Endothelial cell of umbilical vein (primary cell): ENCODE data around the gene ARGLU1. TPM values are rescaled to one million over a fixed set of nuclear protein-coding genes. Genes with fewer than 3 reads are reported as not detected.
A peak's percentile ranks its signal among the peaks of the same experiment; 100 is the strongest.

Experiments
- BruUV-seq: library from RNA; stranded (reverse); fragments of 400-500 nt; replicated peaks from 2 replicates; lab custom pipeline; 2021; lab: Mats Ljungman, UMichigan
- CTCF ChIA-PET: fragments of 300-600, 350-600 bp; sonication (Branson Sonifier 250); formaldehyde crosslinking; loops from one replicate; lab custom pipeline; 2021; ENCODE audit warnings: antibody characterized with exemption, inconsistent platforms; lab: Charles Lee
- POLR2A ChIA-PET: fragments of 300-600, 350-600 bp; sonication (Branson Sonifier 250); formaldehyde crosslinking; loops from one replicate; lab custom pipeline; 2021; ENCODE audit warnings: antibody characterized with exemption, inconsistent platforms; lab: Charles Lee
- DNase-seq: peaks from one replicate; pipeline ENCODE4 v3.0.0-alpha.2; 2011; ENCODE audit warnings: low read depth, low spot score
- FAIRE-seq: peaks from 2 replicates; lab custom pipeline; 2011; peaks lifted over from hg19 to GRCh38; lab: Jason Lieb, UNC
- H2AFZ ChIP-seq: 2 replicates; pipeline ENCODE4 v1.6.0; 2012; ENCODE audit warnings: low read depth, low read length, control low read depth, inconsistent platforms
- H3K27ac ChIP-seq: 2 replicates; pipeline ENCODE4 v1.5.1; 2011; ENCODE audit warnings: low read depth, mild to moderate bottlenecking, control low read depth, low read length, moderate library complexity; ENCODE audit not compliant: insufficient read depth
- H3K27me3 ChIP-seq, 2 experiments: 2 replicates each; pipeline versions ENCODE4 v1.6.0 to v1.6.1; 2011; ENCODE audit warnings: low read length in 2 of 2, mixed read lengths in 1 of 2; ENCODE audit not compliant: control insufficient read depth in 2 of 2, insufficient read depth in 2 of 2
- H3K36me3 ChIP-seq, 2 experiments: 2 replicates in 1 of 2; 3 replicates in 1 of 2; pipeline ENCODE4 v1.5.1; 2011; ENCODE audit warnings: low read length in 2 of 2, mild to moderate bottlenecking in 1 of 2, moderate library complexity in 1 of 2; ENCODE audit not compliant: control insufficient read depth in 2 of 2, insufficient read depth in 2 of 2; ENCODE audit errors: extremely low read depth in 1 of 2
- H3K4me1 ChIP-seq: 3 replicates; pipeline ENCODE4 v1.5.1; 2011; ENCODE audit warnings: mild to moderate bottlenecking, low read length; ENCODE audit not compliant: control insufficient read depth, insufficient read depth; ENCODE audit errors: extremely low read depth
- H3K4me2 ChIP-seq: 2 replicates; pipeline ENCODE4 v1.6.1; 2011; ENCODE audit warnings: low read length, control low read depth, mixed read lengths; ENCODE audit not compliant: insufficient read depth
- H3K4me3 ChIP-seq, 3 experiments: fragments of 200-600 bp in 1 of 3; sonication (generic), shearing (Covaris generic) in 1 of 3; replicated peaks in 1 of 3; 2 replicates each; pipeline ENCODE4 v1.5.1; 2011 to 2016; ENCODE audit warnings: control low read depth in 3 of 3, low read length in 3 of 3, mild to moderate bottlenecking in 2 of 3, inconsistent platforms in 1 of 3, low read depth in 1 of 3, moderate library complexity in 1 of 3; ENCODE audit not compliant: insufficient read depth in 1 of 3
- H3K79me2 ChIP-seq: 2 replicates; pipeline ENCODE4 v1.6.0; 2012; ENCODE audit warnings: low read length, inconsistent platforms; ENCODE audit not compliant: control insufficient read depth, insufficient read depth
- H3K9ac ChIP-seq: replicated peaks from 2 replicates; pipeline ENCODE3; 2011; ENCODE audit warnings: low read length, control low read depth; ENCODE audit not compliant: insufficient read depth; ENCODE audit errors: extremely low read depth
- H3K9me1 ChIP-seq: replicated peaks from 3 replicates; pipeline ENCODE4 v1.6.0; 2011; ENCODE audit warnings: mild to moderate bottlenecking, low read length; ENCODE audit not compliant: control insufficient read depth, insufficient read depth; ENCODE audit errors: extremely low read depth
- H3K9me3 ChIP-seq: replicated peaks from 2 replicates; pipeline ENCODE4 v1.5.1; 2012; ENCODE audit warnings: low read length, inconsistent platforms; ENCODE audit not compliant: control insufficient read depth, insufficient read depth
- H4K20me1 ChIP-seq: replicated peaks from 2 replicates; pipeline ENCODE3; 2011; ENCODE audit warnings: mild to moderate bottlenecking, low read length; ENCODE audit not compliant: control insufficient read depth, insufficient read depth; ENCODE audit errors: extremely low read depth
- CTCF ChIP-seq, 2 donors: IDR thresholded peaks; 1 replicate in 1 of 2; 2 replicates in 1 of 2; pipeline ENCODE4 v1.5.1; 2011; ENCODE audit warnings: low read length in 2 of 2, mild to moderate bottlenecking in 2 of 2, moderate library complexity in 2 of 2, control low read depth in 1 of 2, inconsistent platforms in 1 of 2, low read depth in 1 of 2; ENCODE audit not compliant: insufficient read depth in 1 of 2; ENCODE audit errors: extremely low read depth in 1 of 2
- FOS ChIP-seq: IDR thresholded peaks from 2 replicates; pipeline ENCODE4 v1.6.1; 2011; ENCODE audit warnings: mild to moderate bottlenecking, low read length, moderate library complexity, borderline replicate concordance; ENCODE audit not compliant: insufficient read depth
- GATA2 ChIP-seq: IDR thresholded peaks from 2 replicates; pipeline ENCODE4 v1.7.0; 2011; ENCODE audit warnings: low read depth, mild to moderate bottlenecking, moderate library complexity, mixed read lengths, low read length; ENCODE audit not compliant: insufficient read length, insufficient read depth
- JUN ChIP-seq: IDR thresholded peaks from 2 replicates; pipeline ENCODE4 v1.6.1; 2011; ENCODE audit warnings: borderline replicate concordance, low read depth; ENCODE audit not compliant: insufficient read length, insufficient read depth
- MAX ChIP-seq: IDR thresholded peaks from 2 replicates; pipeline ENCODE4 v1.6.1; 2011; ENCODE audit not compliant: insufficient read depth, insufficient read length
- dilution Hi-C: fragments of 300-500 bp; cut with MboI; formaldehyde crosslinking; loops from one replicate; pipeline ENCODE4 v1.15.0; 2019; ENCODE audit warnings: low sequenced_read_pairs; ENCODE audit not compliant: extremely low pct_ligation_motif_present
- intact Hi-C: fragments of 100-400 bp; cut with micrococcal nuclease; formaldehyde crosslinking; loops from one replicate; pipeline ENCODE4 v1.10.0; 2022
- polyA plus RNA-seq, 4 experiments: library from polyadenylated mRNA; depleted of rRNA in 3 of 4; stranded (reverse) in 3 of 4; unstranded in 1 of 4; fragments of >200 nt; gene quantifications; 2 replicates each; pipeline versions ENCODE4 v1.2.1 to v1.2.3, GENCODE V29; 2011 to 2012; ENCODE audit warnings: missing spikeins in 1 of 4
- total RNA-seq: library from RNA; stranded (reverse); gene quantifications from 2 replicates; pipeline ENCODE4 v1.2.3, GENCODE V29; 2021

ARGLU1 gene
- total and polyA plus RNA-seq, 2 donors (not counting 3 experiments of a cell fraction or from before 2014, with no cell fraction given) = 44.4 to 111 TPM

GRCh38 chr13:106530171-106530851 lies 37.6 kb downstream of the ARGLU1 start:
- Histone ChIP-seq H3K27me3 (no peaks in the 10 kb centered on the region), H3K9me1 (no peaks in the 10 kb centered on the region), H4K20me1 (peaks cover 2% of the 10 kb centered on the region), H2AFZ (peak overlapping the region; percentile 69), H3K4me2 (peak overlapping the region; percentile 70), H3K79me2 (peaks cover 69% of the 10 kb centered on the region), H3K36me3 (peaks cover 0 to 3% of the 10 kb centered on the region in 2 experiments), H3K4me3 (peak overlapping the region in 2 of 3 experiments; percentile 75 to 95), H3K27ac (no peak overlapping the region), H3K4me1 (peaks cover 21% of the 10 kb centered on the region), H3K9me3 (no peaks in the 10 kb centered on the region), H3K9ac (peak overlapping the region; percentile 93)
- intact Hi-C loops = loop anchor here (5.0 to 10.0 kb wide), 6 partner anchors 613 to 1546 kb away; no protein-coding TSS in a partner anchor
- dilution Hi-C loops = no loop called here
- BruUV-seq = no TSS peak
- no peak for FAIRE-seq
- ChIA-PET POLR2A (no interaction called here), CTCF (interaction anchor here (0.7 to 5.1 kb wide), 7 partner anchors 55 to 1959 kb away, joined by 3 to 36 read pairs (median 4); no protein-coding TSS in a partner anchor)
- peak; percentile 17 for TF ChIP-seq GATA2
- no peak for TF ChIP-seq MAX
- TF ChIP-seq FOS = peak; percentile 27
- peak; percentile 61 for DNase-seq

GRCh38 chr13:106529415-106530170 lies 38.3 kb downstream of the ARGLU1 start:
- no peak overlapping the region for H3K4me3 ChIP-seq
- TF ChIP-seq JUN (no peak), CTCF (IDR thresholded peaks at IDR 0.05; ENCODE audit: extremely low read depth in 1 of 2, insufficient read depth in 1 of 2, low read depth in 1 of 2, low read length in 2 of 2) (no peak)
- dilution Hi-C loops (no loop called here), intact Hi-C loops (loop anchor here (5.0 to 10.0 kb wide), 6 partner anchors 612 to 1545 kb away; no protein-coding TSS in a partner anchor)
- H3K9ac ChIP-seq = no peak overlapping the region
- no peaks in the 10 kb centered on the region for H3K9me3 ChIP-seq
- H3K4me1 ChIP-seq = peaks cover 21% of the 10 kb centered on the region
- no peak overlapping the region for H3K4me2 ChIP-seq
- no peak overlapping the region for H3K27ac ChIP-seq
- BruUV-seq = no TSS peak
- peaks cover 2% of the 10 kb centered on the region for H4K20me1 ChIP-seq
- no peaks in the 10 kb centered on the region for H3K9me1 ChIP-seq
- H3K79me2 ChIP-seq = peaks cover 69% of the 10 kb centered on the region
- POLR2A ChIA-PET = no interaction called here
- CTCF ChIA-PET = interaction anchor here (1.7 to 5.1 kb wide), 2 partner anchors 54 to 446 kb away, joined by 4 to 31 read pairs; no protein-coding TSS in a partner anchor
- FAIRE-seq (no peak), DNase-seq (peak; percentile 30)
- H2AFZ ChIP-seq = no peak overlapping the region
- H3K27me3 ChIP-seq = no peaks in the 10 kb centered on the region
- H3K36me3 ChIP-seq = peaks cover 0 to 3% of the 10 kb centered on the region in 2 experiments
